Measurements from ENCODE around the gene ZSCAN5A.
"Not testable (repeated sequence)": the region's sequence is repeated elsewhere in the genome, so short reads cannot be mapped to it uniquely, and the experiment has no call there.

Gene ZSCAN5A

GRCh38 chr19:56271151-56271550 lies 43.5 kb downstream of the ZSCAN5A start:
- DNase-seq (ENCODE audit: low read depth) = no peak

GRCh38 chr19:56270676-56271075 lies 44.0 kb downstream of the ZSCAN5A start:
- DNase-seq (ENCODE audit: low read depth) = no peak

DNA sequence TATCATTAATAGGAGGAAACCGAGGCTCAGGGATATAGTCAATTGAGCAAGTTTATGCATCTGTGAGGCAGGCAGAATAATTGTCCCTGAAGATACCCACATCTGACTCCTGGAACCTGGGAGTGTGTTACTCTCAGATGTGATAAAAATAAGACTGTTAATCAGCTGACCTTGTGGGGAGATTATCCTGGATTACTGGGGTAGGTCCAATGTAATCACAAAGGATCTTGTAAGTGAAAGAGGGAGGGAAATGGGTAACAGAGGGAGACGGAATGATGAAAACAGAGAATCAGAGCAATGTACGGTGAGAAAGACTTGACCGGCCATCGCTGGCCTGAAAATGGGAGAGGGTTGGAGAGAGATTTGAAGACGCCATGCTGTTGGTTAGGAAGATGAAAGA lies 45.3 kb downstream of the ZSCAN5A start:
- no peak for DNase-seq (ENCODE audit: low read depth)

DNA sequence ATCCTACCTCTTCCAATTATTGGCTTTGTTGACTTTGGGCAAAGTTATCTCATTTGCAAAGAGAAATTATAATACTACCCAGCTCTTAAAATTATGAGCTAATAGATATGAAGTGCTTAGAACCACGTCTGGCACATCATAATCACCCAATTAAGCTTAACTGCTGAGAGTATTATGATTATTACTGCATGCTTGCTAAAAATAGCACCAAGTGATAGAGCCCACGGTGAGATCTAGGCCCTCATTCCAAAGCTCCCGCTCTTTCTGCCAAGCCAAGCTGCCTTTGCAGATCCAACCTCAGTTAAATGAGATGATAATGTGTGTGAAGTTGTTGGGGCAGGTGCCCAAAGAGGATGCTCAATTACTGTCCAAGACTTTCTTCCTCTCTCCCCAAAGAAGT lies 48.6 kb downstream of the ZSCAN5A start:
- DNase-seq (ENCODE audit: low read depth) = no peak

DNA sequence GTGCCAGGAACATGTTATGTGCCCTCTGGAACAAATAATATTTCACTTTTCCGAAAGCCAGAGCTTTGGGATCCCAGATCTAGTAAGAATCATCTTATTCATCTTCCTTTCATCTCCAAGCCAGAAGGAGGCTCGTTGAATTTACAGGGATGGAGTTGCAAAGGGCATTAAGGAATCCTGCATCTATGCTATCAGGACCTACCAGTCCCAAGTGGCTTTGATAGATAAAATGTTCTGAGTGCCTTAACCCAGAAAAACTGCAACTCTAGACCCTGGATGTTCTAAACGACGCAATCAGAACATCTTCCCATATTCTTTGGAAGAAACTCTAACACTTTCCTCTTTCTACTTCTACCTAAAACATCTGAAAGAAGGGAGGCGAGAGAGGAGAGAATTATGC lies 51.3 kb downstream of the ZSCAN5A start:
- DNase-seq (ENCODE audit: low read depth) = no peak

DNA sequence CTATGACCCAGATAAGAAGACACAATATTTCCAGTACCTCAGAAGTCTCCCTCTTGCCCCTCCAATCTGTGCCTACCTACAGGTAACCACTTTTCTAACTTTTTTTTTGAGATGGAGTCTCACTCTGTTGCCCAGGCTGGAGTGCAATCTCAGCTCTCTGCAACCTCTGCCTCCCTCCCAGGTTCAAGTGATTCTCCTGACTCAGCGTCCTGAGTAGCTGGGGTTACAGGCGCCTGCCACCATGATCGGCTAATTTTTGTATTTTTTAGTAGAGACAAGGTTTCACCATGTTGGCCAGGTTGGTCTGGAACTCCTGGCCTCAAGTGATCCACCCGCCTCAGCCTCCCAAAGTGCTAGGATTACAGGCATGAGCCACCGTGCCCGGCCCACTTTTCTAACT lies 52.7 kb downstream of the ZSCAN5A start:
- not testable (repeated sequence) for DNase-seq (ENCODE audit: low read depth)

DNA sequence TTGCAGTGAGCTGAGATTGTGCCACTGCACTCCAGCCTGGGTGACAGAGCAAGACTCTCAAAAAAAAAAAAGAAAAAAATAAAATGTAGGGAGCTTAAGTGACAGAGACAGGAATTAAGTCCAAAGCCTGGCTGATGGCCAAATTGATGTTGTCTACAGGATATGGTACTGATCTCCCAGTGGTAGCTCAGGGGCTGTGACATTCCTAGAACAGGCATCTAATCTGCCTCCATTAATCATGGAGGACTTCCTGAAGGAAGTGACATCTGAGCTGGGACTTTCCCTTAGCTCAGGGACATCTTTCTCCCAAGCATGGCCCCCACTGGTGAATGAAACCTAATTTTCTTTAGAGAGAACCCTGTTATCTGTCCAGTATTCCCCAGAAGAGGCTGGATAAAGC lies 53.5 kb downstream of the ZSCAN5A start:
- DNase-seq (ENCODE audit: low read depth) = no peak

- DNase-seq (ENCODE audit: low read depth) = no peak
Measured at GRCh38 chr19:56258272-56258671, 56.4 kb downstream of the ZSCAN5A start.

DNA sequence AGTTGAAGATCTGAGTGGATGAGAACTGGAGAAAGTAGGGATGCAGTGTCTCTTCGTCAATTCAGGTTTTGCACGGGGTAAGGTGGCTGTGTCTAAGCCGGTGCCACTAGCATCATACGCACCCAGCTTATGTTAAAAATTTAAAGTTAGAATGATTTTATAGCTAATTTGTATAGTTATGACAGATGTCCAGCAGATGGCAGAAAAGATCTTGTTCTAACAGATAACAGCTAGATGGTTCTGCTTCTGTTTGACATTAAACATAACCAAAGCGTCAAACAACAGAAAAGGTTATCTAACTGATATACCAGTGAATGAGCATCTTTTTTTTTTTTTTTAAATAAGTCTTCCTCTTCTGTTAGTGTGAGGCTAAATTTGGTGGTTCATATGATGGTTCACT lies 60.9 kb downstream of the ZSCAN5A start:
- DNase-seq (ENCODE audit: low read depth) = peak; percentile 19

- DNase-seq (ENCODE audit: low read depth) = peak; percentile 27
Measured at GRCh38 chr19:56252699-56253422, 61.8 kb downstream of the ZSCAN5A start.

GRCh38 chr19:56248736-56249338 lies 65.8 kb downstream of the ZSCAN5A start:
- not testable (repeated sequence) for DNase-seq (ENCODE audit: low read depth)

GRCh38 chr19:56245764-56246163 lies 68.9 kb downstream of the ZSCAN5A start:
- not testable (repeated sequence) for DNase-seq (ENCODE audit: low read depth)

- no peak for DNase-seq (ENCODE audit: low read depth)
Measured at GRCh38 chr19:56245121-56245740, 69.4 kb downstream of the ZSCAN5A start.

DNA sequence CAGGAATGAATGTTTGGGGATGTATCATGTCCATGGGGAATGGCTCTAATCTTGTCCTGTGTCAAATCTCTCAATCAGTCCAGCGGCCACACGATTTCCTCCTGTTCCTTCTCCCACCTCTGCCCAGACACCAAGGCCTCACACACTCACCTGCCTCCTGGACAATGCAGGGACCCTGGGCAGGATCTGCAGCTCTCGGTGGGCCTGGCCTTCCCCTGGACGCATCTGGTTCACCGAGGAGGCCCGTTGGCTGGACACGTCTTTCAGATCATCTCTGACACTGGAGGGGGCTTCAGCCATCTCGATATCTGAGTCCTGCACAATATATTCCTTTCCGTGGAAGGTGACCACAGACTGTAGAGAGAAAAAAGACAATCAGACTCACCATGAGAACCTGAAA lies 91.2 kb downstream of the ZSCAN5A start:
- DNase-seq (ENCODE audit: low read depth) = no peak

- DNase-seq (ENCODE audit: low read depth) = no peak
Measured at GRCh38 chr19:56222901-56223300, 91.7 kb downstream of the ZSCAN5A start.

DNA sequence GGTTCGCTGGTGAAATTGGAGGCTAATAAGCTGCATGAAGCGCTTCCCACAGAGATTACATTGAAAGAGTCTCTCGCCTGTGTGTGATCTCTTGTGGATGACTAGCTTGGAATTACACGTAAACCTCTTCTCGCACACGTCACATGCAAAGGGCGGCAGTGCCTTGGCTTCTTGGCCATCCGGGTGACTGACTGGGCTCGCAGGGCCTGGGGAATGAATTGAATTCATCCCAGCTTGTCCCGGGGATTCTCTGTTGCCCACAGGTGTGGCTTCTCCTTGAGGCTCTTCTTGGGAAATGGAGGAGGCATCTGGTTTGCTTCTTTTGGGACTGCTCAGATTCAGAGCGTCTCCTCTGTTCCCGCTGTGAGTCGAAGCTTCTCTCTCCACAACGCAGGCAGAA lies 92.8 kb downstream of the ZSCAN5A start:
- DNase-seq (ENCODE audit: low read depth) = no peak

DNA sequence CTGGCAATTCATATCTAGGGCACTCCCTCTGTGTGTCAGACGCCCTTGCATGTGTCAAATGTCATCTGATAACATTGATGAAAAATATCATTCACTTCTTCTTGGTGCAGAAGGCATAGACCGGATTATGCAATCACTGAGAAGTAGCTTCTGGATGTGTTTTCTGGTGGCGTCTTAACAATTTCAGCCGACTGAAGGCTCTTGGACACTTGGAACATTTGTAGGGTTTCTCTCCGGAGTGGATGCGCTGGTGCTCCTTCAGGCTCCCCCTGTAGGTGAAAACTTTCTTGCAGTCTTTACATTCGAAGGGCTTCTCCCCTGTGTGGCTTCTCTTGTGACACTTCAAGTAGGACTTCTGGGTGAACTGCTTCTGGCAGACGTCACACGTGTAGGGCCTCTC lies 93.2 kb downstream of the ZSCAN5A start:
- not testable (repeated sequence) for DNase-seq (ENCODE audit: low read depth)

GRCh38 chr19:56218961-56219360 lies 95.7 kb downstream of the ZSCAN5A start:
- no peak for DNase-seq (ENCODE audit: low read depth)

DNA sequence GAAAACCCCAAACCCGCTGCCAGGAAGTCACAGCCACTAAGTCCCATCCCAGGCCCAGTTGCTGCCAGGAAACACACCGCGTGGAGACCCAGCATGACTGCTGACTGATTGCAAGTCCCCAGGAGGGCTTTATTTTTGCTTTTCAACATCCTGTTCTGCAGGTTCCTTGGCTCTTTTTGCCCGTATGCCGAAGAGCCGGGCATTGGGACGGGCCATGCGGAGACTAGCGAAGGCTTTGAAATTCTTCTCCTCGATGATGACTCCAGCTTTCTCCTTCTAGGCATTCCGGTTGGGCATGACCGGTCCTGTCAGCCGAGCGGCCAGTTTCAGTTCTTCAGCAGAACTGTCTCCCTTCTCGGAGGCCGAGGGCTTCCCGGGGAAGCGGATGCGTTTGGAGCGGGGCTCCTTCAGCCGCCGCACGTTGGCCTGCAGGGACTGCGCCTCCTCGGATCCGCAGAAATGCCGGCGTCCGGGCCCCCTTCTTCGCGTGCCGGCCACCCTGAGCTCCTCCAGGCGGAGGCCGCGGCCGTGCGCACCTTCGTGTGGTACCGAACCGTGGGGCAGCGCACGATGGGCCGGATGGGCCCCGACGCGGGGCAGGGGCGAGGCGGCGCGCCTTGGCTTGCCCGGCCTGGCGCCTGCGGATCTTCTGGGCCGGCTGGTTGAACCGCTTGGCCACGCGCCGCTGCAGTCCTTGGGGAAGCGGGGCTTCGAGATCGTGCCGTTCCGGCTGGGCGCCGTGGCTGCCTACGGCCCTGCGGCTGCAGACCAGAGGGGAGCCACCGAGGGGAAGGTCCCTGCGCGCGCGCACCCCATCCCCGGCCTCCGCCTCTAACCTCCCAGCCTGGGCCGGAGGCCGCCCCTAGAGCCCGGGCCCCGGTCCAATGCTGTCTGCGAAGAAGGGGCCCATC lies 97.3 kb downstream of the ZSCAN5A start:
- DNase-seq (ENCODE audit: low read depth) = peak; percentile 5

- no peak for DNase-seq (ENCODE audit: low read depth)
Measured at GRCh38 chr19:56211718-56212117, 102.9 kb downstream of the ZSCAN5A start.

- DNase-seq (ENCODE audit: low read depth) = not testable (repeated sequence)
Measured at GRCh38 chr19:56210036-56210435, 104.6 kb downstream of the ZSCAN5A start.

- no peak for DNase-seq (ENCODE audit: low read depth)
Measured at GRCh38 chr19:56209091-56209490, 105.5 kb downstream of the ZSCAN5A start.

Measured in non-pigmented ciliary epithelial cell (primary cell).